Activated CD4-positive, alpha-beta T cell treated with anti-CD3 and anti-CD28 coated beads, Interleukin-2, amount 10 ng/mL, durations not matched to agents 7 days and 5 days (primary cell): ENCODE data around the gene SLC17A7. TPM values are rescaled to one million over a fixed set of nuclear protein-coding genes. Genes with fewer than 3 reads are reported as not detected.

Source experiments
- CTCF ChIA-PET: fragments of 350-600 bp; sonication (Branson Sonifier 250); formaldehyde crosslinking; loops from one replicate; lab custom pipeline; 2021; ENCODE audit warnings: antibody characterized with exemption; lab: Charles Lee
- POLR2A ChIA-PET: fragments of 350-600 bp; sonication (Branson Sonifier 250); formaldehyde crosslinking; loops from one replicate; lab custom pipeline; 2021; ENCODE audit warnings: antibody characterized with exemption; lab: Charles Lee
- DNase-seq: peaks from one replicate; pipeline ENCODE4 v3.0.0-alpha.2; 2020
- H3K27ac Mint-ChIP-seq: one replicate; pipeline ENCODE4 v1.8.0; 2021; ENCODE audit warnings: mild to moderate bottlenecking, moderate library complexity, mixed read lengths
- H3K27me3 Mint-ChIP-seq: one replicate; pipeline ENCODE4 v1.8.0; 2021; ENCODE audit warnings: mixed read lengths
- H3K36me3 Mint-ChIP-seq: one replicate; pipeline ENCODE4 v1.8.0; 2021; ENCODE audit warnings: low read depth, mixed read lengths
- H3K4me1 Mint-ChIP-seq: one replicate; pipeline ENCODE4 v1.8.0; 2021; ENCODE audit warnings: mixed read lengths
- H3K4me3 Mint-ChIP-seq: one replicate; pipeline ENCODE4 v1.8.0; 2021; ENCODE audit warnings: mild to moderate bottlenecking, moderate library complexity, mixed read lengths
- H3K9me3 Mint-ChIP-seq: one replicate; pipeline ENCODE4 v1.8.0; 2021; ENCODE audit warnings: mixed read lengths
- total RNA-seq, 2 experiments: library from RNA; stranded (reverse); gene quantifications; one replicate each; pipeline ENCODE4 v1.2.3, GENCODE V29; 2021

Gene SLC17A7
- total RNA-seq, 2 experiments from 2014 or later, result 0.15 to 0.25 TPM

DNA sequence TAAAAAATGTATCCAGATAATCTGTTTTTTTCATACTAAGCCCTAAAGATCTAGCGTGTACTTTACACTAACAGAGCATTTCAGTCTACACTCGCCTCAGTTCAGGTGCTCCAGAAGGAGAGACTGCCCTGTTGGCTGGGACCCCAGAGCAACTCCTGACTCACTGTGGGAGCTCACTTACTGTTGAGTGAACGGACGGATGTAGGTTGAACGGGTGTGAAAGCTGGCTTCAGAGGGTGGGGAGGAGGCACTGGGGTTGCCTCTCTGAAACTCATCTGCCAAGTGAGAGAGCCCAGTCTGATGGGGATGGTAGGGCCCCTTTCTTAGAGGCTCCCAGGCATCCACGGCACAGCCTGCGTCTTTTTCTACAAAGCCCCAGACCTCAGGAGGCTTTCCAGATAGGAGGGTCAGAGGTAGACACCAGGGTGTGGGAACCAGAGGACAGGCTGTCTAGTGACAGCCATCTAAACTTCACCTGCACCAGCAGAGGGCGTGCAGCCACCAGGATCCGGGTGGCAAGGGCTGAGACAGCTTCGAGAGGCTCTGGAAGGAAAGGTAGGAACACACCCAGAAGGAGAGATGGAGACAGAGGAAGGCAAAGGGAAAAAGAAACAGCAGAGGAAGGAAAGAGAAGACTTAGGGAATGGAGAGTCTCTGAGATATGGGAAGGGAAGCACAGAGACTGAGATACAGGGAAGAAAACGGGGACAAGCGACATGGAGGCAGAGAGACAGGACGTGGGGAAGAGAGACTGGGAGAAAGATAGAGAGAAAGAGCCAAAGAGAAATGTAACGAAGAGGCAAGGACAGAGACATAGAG, 49.5 kb downstream of the SLC17A7 start:
- no peak overlapping the region for H3K4me3 Mint-ChIP-seq
- H3K9me3 Mint-ChIP-seq, result peaks cover 3% of the 10 kb centered on the region
- H3K4me1 Mint-ChIP-seq, result peaks cover 31% of the 10 kb centered on the region
- POLR2A ChIA-PET, result no interaction called here
- peaks cover 4% of the 10 kb centered on the region for H3K27me3 Mint-ChIP-seq
- no peak overlapping the region for H3K27ac Mint-ChIP-seq
- peaks cover 2% of the 10 kb centered on the region for H3K36me3 Mint-ChIP-seq
- peak; percentile 87 for DNase-seq
- CTCF ChIA-PET, result interaction anchor here (0.6 to 2.5 kb wide), 32 partner anchors 8 to 293 kb away, joined by 3 to 10 read pairs (median 4); partner anchors contain the start of genes FLT3LG, GFY, PIH1D1 and SLC17A7

DNA sequence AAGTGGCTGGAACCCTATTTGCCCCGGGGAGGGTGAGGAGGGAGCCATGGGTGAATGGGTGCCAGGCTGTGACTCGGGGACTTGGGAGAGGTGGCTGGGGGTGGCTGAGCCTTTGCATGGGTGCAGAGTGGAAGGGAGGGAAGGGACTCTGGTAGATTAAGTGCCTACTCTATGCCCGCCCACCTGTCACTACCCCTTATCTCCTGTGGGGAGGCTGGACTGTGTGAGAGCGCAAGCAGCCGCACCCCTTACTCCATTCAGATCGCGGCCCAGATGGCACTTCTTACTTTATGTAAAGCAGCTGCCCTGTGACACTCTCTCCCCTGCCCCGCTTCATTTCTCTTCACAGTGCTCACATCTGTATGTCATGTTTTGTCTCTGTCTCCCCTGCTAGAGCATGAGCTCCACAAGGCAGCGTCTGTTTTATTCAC, 50.4 kb downstream of the SLC17A7 start:
- peaks cover 3% of the 10 kb centered on the region for H3K9me3 Mint-ChIP-seq
- H3K4me1 Mint-ChIP-seq, result peaks cover 31% of the 10 kb centered on the region
- H3K27ac Mint-ChIP-seq, result no peak overlapping the region
- peaks cover 4% of the 10 kb centered on the region for H3K27me3 Mint-ChIP-seq
- H3K4me3 Mint-ChIP-seq, result no peak overlapping the region
- no peak for DNase-seq
- CTCF ChIA-PET, result interaction anchor here (0.6 to 2.5 kb wide), 24 partner anchors 7 to 259 kb away, joined by 3 to 10 read pairs (median 4); partner anchors contain the start of genes FLT3LG, GFY, PIH1D1 and SLC17A7
- peaks cover 2% of the 10 kb centered on the region for H3K36me3 Mint-ChIP-seq
- POLR2A ChIA-PET, result no interaction called here

- H3K4me3 Mint-ChIP-seq, result no peak overlapping the region
- peaks cover 4% of the 10 kb centered on the region for H3K27me3 Mint-ChIP-seq
- H3K36me3 Mint-ChIP-seq, result peaks cover 2% of the 10 kb centered on the region
- CTCF ChIA-PET, result interaction anchor here (1.0 to 2.5 kb wide), 9 partner anchors 16 to 86 kb away, joined by 3 to 10 read pairs (median 4); partner anchors contain the start of genes FLT3LG and PIH1D1
- H3K4me1 Mint-ChIP-seq, result peaks cover 31% of the 10 kb centered on the region
- POLR2A ChIA-PET, result no interaction called here
- H3K9me3 Mint-ChIP-seq, result peaks cover 3% of the 10 kb centered on the region
- no peak overlapping the region for H3K27ac Mint-ChIP-seq
- DNase-seq, result no peak
Observed at GRCh38 chr19:49390131-49390928, 51.0 kb downstream of the SLC17A7 start.

DNA sequence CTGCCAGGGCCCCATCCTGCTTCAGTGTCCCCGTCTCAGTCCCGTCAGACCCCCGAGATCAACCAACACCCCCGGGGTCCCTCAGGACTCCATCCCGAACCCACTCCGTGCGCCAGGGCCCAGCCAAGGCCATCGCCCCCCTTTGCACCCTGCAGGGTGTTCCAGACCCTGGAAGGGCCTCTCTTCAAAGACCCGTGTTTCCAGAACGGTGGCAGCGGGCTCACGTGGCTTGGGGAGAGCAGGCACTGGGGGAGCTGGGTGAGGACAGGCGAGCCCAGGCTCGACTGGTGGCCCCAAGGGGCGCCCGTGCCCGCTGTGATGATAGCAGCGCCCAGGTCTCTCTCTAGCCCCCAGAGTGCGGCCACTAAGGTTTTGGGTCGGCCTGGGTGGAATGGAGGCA, 51.9 kb downstream of the SLC17A7 start:
- peaks cover 4% of the 10 kb centered on the region for H3K27me3 Mint-ChIP-seq
- H3K9me3 Mint-ChIP-seq, result peaks cover 3% of the 10 kb centered on the region
- ChIA-PET CTCF (interaction anchor here (1.2 to 1.5 kb wide), 2 partner anchors 31 to 84 kb away, joined by 4 to 6 read pairs; partner anchors contain the start of gene FLT3LG), POLR2A (no interaction called here)
- peaks cover 2% of the 10 kb centered on the region for H3K36me3 Mint-ChIP-seq
- no peak for DNase-seq
- peaks cover 31% of the 10 kb centered on the region for H3K4me1 Mint-ChIP-seq
- H3K4me3 Mint-ChIP-seq, result no peak overlapping the region
- no peak overlapping the region for H3K27ac Mint-ChIP-seq

DNA sequence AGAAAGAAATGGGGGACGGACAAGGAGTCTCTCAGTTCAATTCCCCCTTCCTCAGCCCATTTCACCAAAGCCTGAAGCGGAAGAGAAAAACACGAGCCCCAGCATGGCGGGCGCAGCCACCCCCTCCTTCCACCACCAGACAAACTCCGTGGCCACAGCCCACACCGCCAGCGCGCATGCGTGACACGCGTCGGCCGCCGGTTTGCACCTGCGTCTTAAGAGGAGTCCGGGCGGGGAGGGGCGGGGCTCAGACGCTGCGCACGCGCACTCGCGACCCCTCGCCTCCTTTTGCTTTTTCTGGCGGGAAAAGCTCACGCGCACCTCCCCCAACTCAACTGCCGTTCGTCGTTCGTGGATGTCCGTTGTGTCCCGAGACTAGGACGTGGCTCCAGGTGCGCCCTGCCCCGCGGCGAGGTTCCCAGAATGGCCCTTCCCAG, 53.4 kb downstream of the SLC17A7 start, which contains the start of gene KASH5:
Gene KASH5, plus strand, starts transcription at position 314 of the 437 bp plus-strand sequence. CDS start 2,635 bp downstream, outside the sequence.
- H3K27ac Mint-ChIP-seq, result peak within 1 kb of the TSS; percentile 86
- POLR2A ChIA-PET, result no interaction called here
- peaks cover 8% of the 10 kb centered on the region for H3K9me3 Mint-ChIP-seq
- H3K27me3 Mint-ChIP-seq, result peaks cover 9% of the 10 kb centered on the region
- DNase-seq, result peak; percentile 88
- CTCF ChIA-PET, result no interaction called here
- H3K4me3 Mint-ChIP-seq, result peak within 1 kb of the TSS; percentile 58
- H3K4me1 Mint-ChIP-seq, result peaks cover 31% of the 10 kb centered on the region
- peaks cover 2% of the 10 kb centered on the region for H3K36me3 Mint-ChIP-seq

GRCh38 chr19:49383599-49383998, 57.7 kb downstream of the SLC17A7 start:
- Mint-ChIP-seq H3K9me3 (peaks cover 16% of the 10 kb centered on the region), H3K27me3 (peaks cover 17% of the 10 kb centered on the region), H3K4me3 (no peak overlapping the region), H3K36me3 (peaks cover 4% of the 10 kb centered on the region), H3K4me1 (peaks cover 12% of the 10 kb centered on the region), H3K27ac (no peak overlapping the region)
- DNase-seq, result no peak
- ChIA-PET POLR2A (no interaction called here), CTCF (interaction anchor here (0.8 kb wide), 1 partner anchor 8 kb away, joined by 3 read pairs; no protein-coding TSS in a partner anchor)

DNA sequence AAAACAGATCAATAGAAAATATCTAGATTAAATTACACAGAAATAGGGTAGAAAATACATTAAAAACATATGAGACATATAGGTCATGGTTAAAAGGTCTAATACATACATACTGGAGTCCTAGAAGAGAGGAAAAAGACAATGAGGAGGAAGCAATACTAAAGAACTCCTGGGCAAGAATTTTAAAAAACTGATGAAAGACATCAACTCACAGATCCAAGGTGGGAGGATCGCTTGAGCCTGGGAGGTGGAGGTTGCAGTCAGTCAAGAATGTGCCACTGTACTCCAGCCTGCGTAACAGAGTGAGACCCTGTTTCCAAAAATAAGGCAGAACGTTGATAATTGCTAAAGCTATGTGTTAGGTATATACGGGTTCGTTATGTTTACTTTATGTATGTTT, 58.7 kb downstream of the SLC17A7 start:
- POLR2A ChIA-PET, result no interaction called here
- H3K4me1 Mint-ChIP-seq, result peaks cover 3% of the 10 kb centered on the region
- no peak for DNase-seq
- H3K4me3 Mint-ChIP-seq, result no peak overlapping the region
- peaks cover 4% of the 10 kb centered on the region for H3K36me3 Mint-ChIP-seq
- peaks cover 16% of the 10 kb centered on the region for H3K27me3 Mint-ChIP-seq
- H3K9me3 Mint-ChIP-seq, result peaks cover 13% of the 10 kb centered on the region
- CTCF ChIA-PET, result no interaction called here
- H3K27ac Mint-ChIP-seq, result no peak overlapping the region

- ChIA-PET CTCF (no interaction called here), POLR2A (no interaction called here)
- Mint-ChIP-seq H3K9me3 (peaks cover 13% of the 10 kb centered on the region), H3K4me1 (no peaks in the 10 kb centered on the region), H3K36me3 (peaks cover 3% of the 10 kb centered on the region), H3K27ac (no peak overlapping the region), H3K27me3 (peaks cover 16% of the 10 kb centered on the region), H3K4me3 (no peak overlapping the region)
- DNase-seq, result no peak
Observed at GRCh38 chr19:49380391-49380790, 60.9 kb downstream of the SLC17A7 start.

Other genes starting within 250 kb of the SLC17A7 start
- 1 to 10 TPM; 4.8 to 5.7 TPM for gene SLC6A16, start 116.3 kb downstream of the SLC17A7 start, total RNA-seq
- 100 to 1,000 TPM; 268 to 352 TPM for gene CD37, start 106.1 kb downstream of the SLC17A7 start, total RNA-seq
- not detected for gene TEAD2, start 79.1 kb downstream of the SLC17A7 start, total RNA-seq
- not detected for gene DKKL1, start 77.7 kb downstream of the SLC17A7 start, total RNA-seq
- under 1 TPM; 0.45 to 0.85 TPM for gene KASH5, start 53.3 kb downstream of the SLC17A7 start, total RNA-seq
- gene PTH2, start 18.1 kb downstream of the SLC17A7 start, total RNA-seq, result 1 to 10 TPM in 1 of 2 experiments, under 1 TPM in 1; 0.52 to 1.2 TPM
- not detected for gene GFY, start 16.1 kb downstream of the SLC17A7 start, total RNA-seq
- 100 to 1,000 TPM; 146 to 176 TPM for gene PIH1D1, start 10.3 kb upstream of the SLC17A7 start, total RNA-seq
- 10 to 100 TPM; 49.2 to 60.4 TPM for gene ALDH16A1, start 11.7 kb upstream of the SLC17A7 start, total RNA-seq
- 100 to 1,000 TPM; 348 to 355 TPM for gene FLT3LG, start 32.7 kb upstream of the SLC17A7 start, total RNA-seq
- 1,000 to 10,000 TPM; 2,327 to 2,349 TPM for gene RPL13A, start 46.1 kb upstream of the SLC17A7 start, total RNA-seq
- 1,000 to 10,000 TPM; 1,996 to 2,084 TPM for gene RPS11, start 54.9 kb upstream of the SLC17A7 start, total RNA-seq
- 10 to 100 TPM; 25.0 to 27.4 TPM for gene FCGRT, start 71.1 kb upstream of the SLC17A7 start, total RNA-seq
- gene RCN3, start 86.5 kb upstream of the SLC17A7 start, total RNA-seq, result 1 to 10 TPM; 4.2 TPM
- 100 to 1,000 TPM; 288 TPM for gene NOSIP, start 139.0 kb upstream of the SLC17A7 start, total RNA-seq
- gene PRRG2, start 139.8 kb upstream of the SLC17A7 start, total RNA-seq, result 1 to 10 TPM; 1.1 TPM
- gene PRR12, start 149.7 kb upstream of the SLC17A7 start, total RNA-seq, result 10 to 100 TPM; 41.5 to 45.9 TPM
- gene RRAS, start 198.6 kb upstream of the SLC17A7 start, total RNA-seq, result 1 to 10 TPM; 9.0 to 9.5 TPM
- 10 to 100 TPM; 48.1 to 59.9 TPM for gene SCAF1, start 200.7 kb upstream of the SLC17A7 start, total RNA-seq
- gene IRF3, start 224.3 kb upstream of the SLC17A7 start, total RNA-seq, result 100 to 1,000 TPM; 157 to 168 TPM
- gene BCL2L12, start 224.4 kb upstream of the SLC17A7 start, total RNA-seq, result 10 to 100 TPM; 73.9 to 80.7 TPM
- 100 to 1,000 TPM; 125 to 130 TPM for gene PRMT1, start 235.7 kb upstream of the SLC17A7 start, total RNA-seq
- 1 to 10 TPM; 3.7 to 4.9 TPM for gene ADM5, start 248.1 kb upstream of the SLC17A7 start, total RNA-seq
- gene CPT1C, start 249.6 kb upstream of the SLC17A7 start, total RNA-seq, result 1 to 10 TPM in 1 of 2 experiments, under 1 TPM in 1; 0.79 to 1.3 TPM